ENCODE data around the gene SPACA5B.
"Not testable (repeated sequence)": the region's sequence is repeated elsewhere in the genome, so short reads cannot be mapped to it uniquely, and the experiment has no call there.

The SPACA5B gene

GRCh38 chrX:48130326-48130725 lies at the start of gene SPACA5B:
Gene SPACA5B (plus strand): TSS chrX:48130626. CDS start chrX:48130688, 62 bp downstream.
- not testable (repeated sequence) for DNase-seq (ENCODE audit: low read depth)

GRCh38 chrX:48083212-48083611 lies 47.2 kb upstream of the SPACA5B start:
- DNase-seq (ENCODE audit: low read depth) = peak; percentile 50

- DNase-seq (ENCODE audit: low read depth) = no peak
These were observed 46.7 kb upstream of the SPACA5B start for GRCh38 chrX:48083706-48084105.

- DNase-seq (ENCODE audit: low read depth) = no peak
These were observed 44.3 kb upstream of the SPACA5B start for GRCh38 chrX:48086082-48086481.

- no peak for DNase-seq (ENCODE audit: low read depth)
These were observed 40.3 kb upstream of the SPACA5B start for GRCh38 chrX:48090123-48090522.

GRCh38 chrX:48092558-48092957 lies 37.9 kb upstream of the SPACA5B start:
- DNase-seq (ENCODE audit: low read depth) = not testable (repeated sequence)

- no peak for DNase-seq (ENCODE audit: low read depth)
These were observed 29.0 kb upstream of the SPACA5B start for GRCh38 chrX:48101443-48101842.

GRCh38 chrX:48102874-48103374 lies 27.5 kb upstream of the SPACA5B start:
- DNase-seq (ENCODE audit: low read depth) = no peak

- no peak for DNase-seq (ENCODE audit: low read depth)
These were observed 22.7 kb upstream of the SPACA5B start for GRCh38 chrX:48107717-48108116.

GRCh38 chrX:48125286-48125685 lies 5.1 kb upstream of the SPACA5B start:
- DNase-seq (ENCODE audit: low read depth) = not testable (repeated sequence)

- not testable (repeated sequence) for DNase-seq (ENCODE audit: low read depth)
These were observed 1.9 kb downstream of the SPACA5B start for GRCh38 chrX:48132308-48132844.

- not testable (repeated sequence) for DNase-seq (ENCODE audit: low read depth)
These were observed 8.7 kb downstream of the SPACA5B start for GRCh38 chrX:48139076-48139475.

GRCh38 chrX:48141810-48142508 lies 11.5 kb downstream of the SPACA5B start:
- DNase-seq (ENCODE audit: low read depth) = not testable (repeated sequence)

GRCh38 chrX:48142697-48143096 lies 12.3 kb downstream of the SPACA5B start:
- not testable (repeated sequence) for DNase-seq (ENCODE audit: low read depth)

- DNase-seq (ENCODE audit: low read depth) = no peak
These were observed 23.3 kb downstream of the SPACA5B start for GRCh38 chrX:48153769-48154168.

GRCh38 chrX:48154796-48155195 lies 24.4 kb downstream of the SPACA5B start:
- no peak for DNase-seq (ENCODE audit: low read depth)

- no peak for DNase-seq (ENCODE audit: low read depth)
These were observed 25.6 kb downstream of the SPACA5B start for GRCh38 chrX:48156014-48156413.

- DNase-seq (ENCODE audit: low read depth) = no peak
These were observed 34.8 kb downstream of the SPACA5B start for GRCh38 chrX:48165241-48165640.

- not testable (repeated sequence) for DNase-seq (ENCODE audit: low read depth)
These were observed 35.9 kb downstream of the SPACA5B start for GRCh38 chrX:48166322-48166721.

- DNase-seq (ENCODE audit: low read depth) = no peak
These were observed 49.3 kb downstream of the SPACA5B start for GRCh38 chrX:48179691-48180090.

- DNase-seq (ENCODE audit: low read depth) = no peak
These were observed 50.4 kb downstream of the SPACA5B start for GRCh38 chrX:48180811-48181210.

- not testable (repeated sequence) for DNase-seq (ENCODE audit: low read depth)
These were observed 51.5 kb downstream of the SPACA5B start for GRCh38 chrX:48181882-48182281.

All from ELR (cell line).